ENCODE measurements around the gene GALNT7. TPM values are rescaled to one million over a fixed set of nuclear protein-coding genes. Genes with fewer than 3 reads are reported as not detected.

Gene GALNT7
- total and polyA plus RNA-seq, 10 of the 15 experiments (the other 5 are each of a cell fraction or from before 2014, with no cell fraction given) = 14.2 to 33.2 (median 28.9) TPM

DNA sequence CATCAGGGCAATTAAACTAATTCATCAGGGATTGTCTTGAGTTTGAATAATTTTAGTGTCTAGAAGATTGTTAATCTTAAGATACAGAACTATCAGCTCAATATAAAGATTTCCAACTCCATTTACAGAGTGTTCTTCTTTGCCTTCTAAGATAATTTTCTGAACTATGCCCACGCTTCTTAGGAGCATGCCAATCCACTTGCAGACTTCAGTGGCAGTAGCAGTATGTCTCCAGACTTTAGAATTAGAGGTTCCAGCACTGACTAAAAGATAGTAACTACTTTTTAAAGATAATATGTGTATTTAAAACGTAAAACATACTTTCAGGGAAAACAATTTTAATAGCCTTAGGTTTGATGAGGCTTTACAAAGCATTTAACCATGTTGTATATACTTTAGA is 34.2 kb upstream of the GALNT7 start:
- intact Hi-C loops (cut with micrococcal nuclease; ENCODE audit: unreplicated experiment) = no loop called here
- CTCF ChIA-PET = no interaction called here

More for the DNA sequence above, 34.2 kb upstream of the GALNT7 start:
- no peak overlapping the region for H3K27ac ChIP-seq (ENCODE audit: control insufficient read depth, insufficient read depth)
- H3K9me3 ChIP-seq (replicated peaks; ENCODE audit: control insufficient read depth, insufficient read depth, low read length) = no peaks in the 10 kb centered on the region
- POLR2A ChIA-PET = no interaction called here
- H3K9ac ChIP-seq (ENCODE audit: control insufficient read depth, insufficient read depth, low read length) = no peak overlapping the region
- ATAC-seq (no peak), FAIRE-seq (no peak), DNase-seq (ENCODE audit: low read depth, low spot score) (no peak)
- RAD21 ChIA-PET (ENCODE audit: unreplicated experiment) = no interaction called here
- no peaks in the 10 kb centered on the region for H3K36me3 ChIP-seq (ENCODE audit: control insufficient read depth in 2 of 2, insufficient read depth in 2 of 2, low read length in 1 of 2)
- 42% methylated on average over 2 of the region's 2 CpGs for WGBS (ENCODE audit: insufficient coverage, insufficient replicate concordance, low lambda C conversion rate, missing lambda C conversion rate)
- no peak for TF ChIP-seq SUZ12 (IDR thresholded peaks at IDR 0.05; ENCODE audit: unreplicated experiment)
- TF ChIP-seq, protein P1, sequence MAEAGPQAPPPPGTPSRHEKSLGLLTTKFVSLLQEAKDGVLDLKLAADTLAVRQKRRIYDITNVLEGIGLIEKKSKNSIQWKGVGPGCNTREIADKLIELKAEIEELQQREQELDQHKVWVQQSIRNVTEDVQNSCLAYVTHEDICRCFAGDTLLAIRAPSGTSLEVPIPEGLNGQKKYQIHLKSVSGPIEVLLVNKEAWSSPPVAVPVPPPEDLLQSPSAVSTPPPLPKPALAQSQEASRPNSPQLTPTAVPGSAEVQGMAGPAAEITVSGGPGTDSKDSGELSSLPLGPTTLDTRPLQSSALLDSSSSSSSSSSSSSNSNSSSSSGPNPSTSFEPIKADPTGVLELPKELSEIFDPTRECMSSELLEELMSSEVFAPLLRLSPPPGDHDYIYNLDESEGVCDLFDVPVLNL (IDR thresholded peaks at IDR 0.05; ENCODE audit: low read depth, low read length) = no peak
- TF ChIP-seq, protein P2, sequence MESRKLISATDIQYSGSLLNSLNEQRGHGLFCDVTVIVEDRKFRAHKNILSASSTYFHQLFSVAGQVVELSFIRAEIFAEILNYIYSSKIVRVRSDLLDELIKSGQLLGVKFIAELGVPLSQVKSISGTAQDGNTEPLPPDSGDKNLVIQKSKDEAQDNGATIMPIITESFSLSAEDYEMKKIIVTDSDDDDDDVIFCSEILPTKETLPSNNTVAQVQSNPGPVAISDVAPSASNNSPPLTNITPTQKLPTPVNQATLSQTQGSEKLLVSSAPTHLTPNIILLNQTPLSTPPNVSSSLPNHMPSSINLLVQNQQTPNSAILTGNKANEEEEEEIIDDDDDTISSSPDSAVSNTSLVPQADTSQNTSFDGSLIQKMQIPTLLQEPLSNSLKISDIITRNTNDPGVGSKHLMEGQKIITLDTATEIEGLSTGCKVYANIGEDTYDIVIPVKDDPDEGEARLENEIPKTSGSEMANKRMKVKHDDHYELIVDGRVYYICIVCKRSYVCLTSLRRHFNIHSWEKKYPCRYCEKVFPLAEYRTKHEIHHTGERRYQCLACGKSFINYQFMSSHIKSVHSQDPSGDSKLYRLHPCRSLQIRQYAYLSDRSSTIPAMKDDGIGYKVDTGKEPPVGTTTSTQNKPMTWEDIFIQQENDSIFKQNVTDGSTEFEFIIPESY (IDR thresholded peaks at IDR 0.05) = no peak
- TF ChIP-seq CREM (IDR thresholded peaks at IDR 0.05; ENCODE audit: low read depth) = no peak
- TF ChIP-seq IKZF2 (IDR thresholded peaks at IDR 0.05) = no peak
- TF ChIP-seq POLR2AphosphoS5 (IDR thresholded peaks at IDR 0.05; ENCODE audit: low read length) = no peak
- H3K4me3 ChIP-seq = no peak overlapping the region
- in situ Hi-C loops (cut with MboI) = no loop called here
- no peaks in the 10 kb centered on the region for H3K4me1 ChIP-seq (ENCODE audit: control insufficient read depth, insufficient read depth, low read length)
- H2AFZ ChIP-seq (ENCODE audit: control insufficient read depth, low read depth, low read length) = no peak overlapping the region
- H3K4me2 ChIP-seq (ENCODE audit: control insufficient read depth, insufficient read depth) = no peak overlapping the region
- H3K27me3 ChIP-seq (replicated peaks in 1 of 2; ENCODE audit: control insufficient read depth in 2 of 2, insufficient read depth in 2 of 2, low read length in 1 of 2) = no peaks in the 10 kb centered on the region
- H3K79me2 ChIP-seq (ENCODE audit: control insufficient read depth, insufficient read depth, low read length) = no peaks in the 10 kb centered on the region
- H4K20me1 ChIP-seq (ENCODE audit: control insufficient read depth, insufficient read depth) = no peaks in the 10 kb centered on the region
- no TSS peak for BruUV-seq (replicated peaks)
- SMC1A ChIA-PET (ENCODE audit: uncharacterized antibody, unreplicated experiment) = no interaction called here

All from GM12878 (cell line).